Cerebellar cortex (tissue), 1 donor: ENCODE data around the gene UMAD1.

ENCODE experiments used
- DNase-seq: peaks from one replicate; pipeline ENCODE4 v3.0.0-alpha.2; 2015; ENCODE audit warnings: low spot score

The UMAD1 gene

DNA sequence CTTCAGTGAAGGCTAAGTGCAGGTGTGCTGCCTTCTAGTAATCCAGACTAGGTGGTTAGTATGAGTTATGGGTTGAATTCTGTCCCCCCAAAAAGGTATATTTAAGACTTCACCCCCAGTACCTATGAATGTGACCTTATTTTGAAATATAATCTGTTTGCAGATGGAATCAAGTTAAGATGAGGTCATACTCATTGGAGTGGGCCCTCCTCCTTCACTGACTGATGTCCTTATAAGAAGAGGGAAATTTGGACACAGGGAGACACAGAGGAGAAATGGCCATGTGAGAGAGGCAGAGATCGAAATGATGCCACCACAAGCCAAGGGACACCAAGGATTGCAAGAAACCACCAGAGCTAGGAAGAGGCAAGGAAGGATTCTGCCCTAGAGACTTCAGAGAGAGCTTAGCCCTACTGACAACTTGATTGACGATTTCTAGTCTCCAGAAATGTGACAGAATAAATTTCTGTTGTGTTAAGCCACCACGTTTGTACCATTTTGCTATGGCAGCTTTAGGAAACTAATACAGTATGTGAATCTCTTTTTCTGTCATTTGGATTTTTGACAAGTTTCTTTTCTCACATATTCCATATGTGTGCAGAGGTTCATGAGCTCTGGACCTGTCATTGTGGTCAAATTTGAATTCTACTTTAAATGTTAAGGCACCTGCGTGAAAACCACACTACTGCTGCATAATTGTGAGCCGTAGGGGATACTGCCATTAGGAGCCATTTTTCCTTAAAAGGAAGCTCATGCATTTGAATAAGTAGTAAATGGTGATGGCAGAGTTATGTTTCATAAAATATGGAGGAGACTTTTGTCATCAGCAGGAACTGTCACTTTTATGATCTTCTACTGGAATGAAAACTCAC is 80.4 kb downstream of the UMAD1 start:
- DNase-seq: no peak

DNA sequence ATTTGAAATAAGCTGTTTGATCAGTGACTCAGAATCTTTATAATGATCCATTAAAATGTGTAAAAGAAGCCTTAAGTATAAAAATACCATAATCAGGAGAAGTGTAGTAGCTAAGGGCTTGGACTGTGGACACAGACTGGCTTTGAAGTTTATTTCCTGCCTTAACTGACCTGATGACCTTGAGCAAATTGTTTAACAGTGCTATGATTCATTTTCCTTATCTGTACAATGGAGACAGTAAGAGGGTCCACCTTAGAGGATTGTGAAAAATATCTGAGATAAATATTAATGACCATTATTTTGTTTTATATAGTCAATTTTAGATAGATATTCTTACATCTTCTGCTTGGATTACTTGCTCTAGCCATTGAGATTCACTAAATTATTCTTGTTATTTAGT is 91.2 kb downstream of the UMAD1 start:
- no peak for DNase-seq

DNA sequence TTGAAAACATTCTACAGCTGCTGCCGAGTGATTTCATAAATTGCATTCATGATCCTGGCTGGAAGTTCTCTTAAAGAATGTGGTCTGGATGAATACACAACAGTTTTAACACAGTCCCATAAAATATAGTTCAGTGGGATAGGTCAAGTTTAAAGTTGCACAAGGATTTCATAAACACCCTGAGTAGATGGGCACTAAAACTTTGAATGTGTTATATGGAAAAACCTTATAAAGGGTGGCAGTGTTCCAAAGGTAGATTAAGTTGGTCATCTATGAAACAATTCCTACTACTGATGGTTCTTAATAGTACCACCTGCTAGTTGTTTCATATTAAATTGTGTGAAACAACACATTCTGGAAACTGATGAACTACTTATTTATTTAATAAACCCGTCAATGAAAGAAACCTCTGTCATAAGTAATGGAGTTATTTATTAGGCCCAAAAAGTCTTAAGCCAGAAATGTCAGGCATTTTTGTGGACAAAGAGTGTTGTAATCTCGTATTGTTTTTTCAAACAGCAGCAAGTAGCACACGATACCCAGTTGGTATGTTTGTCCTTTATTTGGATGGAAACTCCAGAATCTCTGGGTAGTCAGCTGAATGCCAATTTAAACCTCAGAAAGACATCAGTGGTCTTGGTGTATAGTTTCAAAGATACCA is 92.2 kb downstream of the UMAD1 start:
- DNase-seq: peak; percentile 17

DNA sequence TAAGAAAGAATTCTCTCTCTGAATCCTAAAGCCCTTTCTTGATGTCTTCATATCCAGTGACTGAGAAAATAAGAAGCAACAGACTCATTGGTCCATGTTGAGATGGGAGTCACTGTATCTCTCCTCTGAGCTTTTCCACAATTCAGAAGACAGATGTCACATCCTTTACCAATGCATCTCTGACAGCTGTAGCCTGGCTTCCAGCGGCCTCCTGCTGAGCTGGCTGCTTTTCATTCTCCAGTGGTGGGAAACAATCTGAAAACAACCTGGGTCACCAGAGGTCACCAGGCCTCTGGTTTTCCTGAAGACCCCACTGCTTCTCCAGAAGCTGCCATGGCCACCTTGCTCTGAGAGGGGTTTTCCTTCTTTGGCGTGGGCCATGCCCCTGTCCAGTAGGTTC is 96.1 kb downstream of the UMAD1 start:
- no peak for DNase-seq

DNA sequence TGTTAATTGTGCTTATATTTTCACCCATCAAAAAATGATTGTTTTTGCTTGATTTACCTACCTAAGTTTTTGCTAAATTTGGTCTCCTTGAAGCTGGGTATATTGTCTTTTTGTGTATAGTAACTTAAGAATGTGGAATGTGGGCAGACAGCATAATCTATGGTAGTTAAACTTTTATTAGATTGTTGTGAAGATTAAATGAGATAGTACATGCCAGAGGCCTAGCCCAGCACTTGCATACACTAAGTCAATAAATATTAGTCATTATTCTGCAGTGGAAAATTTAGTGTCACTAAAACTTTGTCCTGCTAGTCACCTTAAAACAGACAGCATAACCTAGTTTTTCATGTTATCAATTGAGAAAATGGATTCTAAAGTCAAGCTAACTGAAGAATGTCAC is 97.1 kb downstream of the UMAD1 start:
- DNase-seq: no peak

DNA sequence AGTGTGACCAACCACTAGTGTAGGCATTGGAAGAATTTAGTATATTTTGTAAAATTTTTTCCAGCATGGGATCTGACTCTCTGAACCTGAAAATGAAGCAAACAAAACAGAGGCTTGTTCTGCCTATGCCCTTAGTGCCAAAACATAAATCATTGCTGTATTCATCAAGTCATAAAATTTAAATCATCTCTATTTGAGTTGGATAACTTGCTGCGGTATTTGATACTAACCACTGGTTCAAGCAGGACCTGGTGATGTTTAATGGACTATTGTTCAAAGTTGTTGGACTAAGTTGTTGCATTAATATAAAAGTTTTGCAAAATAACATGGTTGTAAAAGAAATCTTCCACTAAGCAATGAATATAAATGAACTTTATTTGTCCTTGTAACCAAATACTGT is 97.6 kb downstream of the UMAD1 start:
- DNase-seq: no peak

DNA sequence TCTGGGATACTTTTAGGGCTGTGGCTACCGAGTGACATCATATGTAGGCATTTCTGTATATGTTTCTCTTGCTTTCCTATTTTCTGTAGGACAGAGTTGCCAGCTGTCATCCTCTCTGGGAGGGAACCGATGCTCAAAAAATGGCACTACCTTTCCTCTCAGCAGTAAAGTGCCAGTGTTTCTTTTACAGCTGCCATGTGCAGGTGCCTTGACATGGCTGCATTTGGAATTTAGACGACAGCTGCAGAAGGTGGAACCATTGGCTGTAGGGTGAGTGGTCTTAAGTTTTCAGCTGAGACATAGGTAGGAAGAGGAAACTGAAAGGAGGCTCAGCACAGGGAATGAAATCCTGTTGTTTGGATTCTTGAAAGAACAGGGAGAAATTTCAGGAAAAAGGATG is 98.1 kb downstream of the UMAD1 start:
- no peak for DNase-seq

DNA sequence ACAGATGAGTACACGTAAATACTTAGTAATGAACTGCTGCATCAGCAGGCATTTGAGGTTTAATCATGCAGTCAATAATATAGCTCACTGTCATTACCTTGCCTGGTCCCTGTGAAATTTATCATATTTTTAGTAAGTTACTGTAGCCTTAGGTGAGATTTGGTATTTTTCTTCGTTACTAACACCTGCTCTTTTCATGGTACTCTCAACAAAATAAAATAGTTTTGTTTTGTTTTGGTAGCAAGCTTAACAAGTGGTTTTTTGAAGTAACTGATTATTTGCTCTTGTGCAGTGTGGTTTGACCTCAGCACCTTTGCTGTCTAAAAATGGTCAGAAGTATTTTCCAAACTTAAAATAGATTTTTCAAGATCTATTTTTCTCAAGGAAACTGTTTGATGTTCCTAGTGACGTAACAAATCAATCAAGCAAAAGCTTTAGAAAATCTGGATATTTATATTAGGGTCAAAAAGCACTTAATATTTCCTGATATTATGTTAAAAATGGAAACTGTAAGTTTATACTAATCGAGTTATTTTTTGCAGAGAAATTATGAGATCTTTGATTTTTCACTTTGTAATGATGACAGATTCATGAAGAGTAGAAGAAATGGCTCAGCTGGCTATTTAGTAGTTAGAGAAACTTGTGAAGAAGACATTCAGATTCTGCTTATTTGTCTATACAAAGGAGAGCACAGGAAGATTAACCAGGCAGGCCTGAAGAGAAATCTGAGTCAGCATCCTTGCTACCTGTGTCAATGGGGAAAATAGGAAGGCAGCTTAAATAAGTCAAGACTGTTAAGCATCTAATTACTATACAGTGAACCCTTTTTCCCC is 98.9 kb downstream of the UMAD1 start:
- DNase-seq: no peak

DNA sequence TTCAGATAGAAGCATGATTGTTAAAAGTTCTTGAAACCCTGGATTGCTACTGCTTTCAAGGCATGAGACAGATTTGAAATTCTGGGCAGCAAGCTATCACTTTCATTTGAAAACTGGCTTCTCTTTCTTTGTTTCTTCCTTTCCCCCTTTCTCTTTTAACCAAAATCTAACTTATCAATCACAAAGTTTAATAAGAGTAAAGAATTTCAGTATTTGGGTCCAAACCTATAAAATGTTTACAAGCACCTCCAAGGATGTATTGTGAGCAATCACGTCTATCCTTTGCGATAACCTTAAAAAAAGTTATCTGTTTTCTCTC is 99.4 kb downstream of the UMAD1 start:
- no peak for DNase-seq

DNA sequence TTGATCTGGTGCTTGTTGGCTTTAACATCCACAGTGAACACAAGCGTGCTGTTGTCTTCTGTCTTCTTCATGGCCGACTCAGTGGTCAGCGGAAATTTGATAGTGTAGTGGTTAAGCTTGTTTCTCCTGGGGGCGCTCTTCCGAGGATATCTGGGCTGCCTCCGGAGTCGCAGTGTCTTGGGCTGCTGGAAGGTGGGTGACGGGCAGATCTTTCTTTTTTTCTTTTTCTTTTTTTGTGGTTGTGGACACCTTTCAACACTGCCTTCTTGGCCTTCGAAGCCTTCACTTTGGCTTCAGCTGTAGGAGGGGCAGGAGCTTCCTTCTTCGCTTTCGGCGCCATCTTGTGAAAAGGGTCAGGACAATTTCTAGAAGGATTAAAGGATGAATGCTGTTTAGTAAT is 101.7 kb downstream of the UMAD1 start:
- no peak for DNase-seq

DNA sequence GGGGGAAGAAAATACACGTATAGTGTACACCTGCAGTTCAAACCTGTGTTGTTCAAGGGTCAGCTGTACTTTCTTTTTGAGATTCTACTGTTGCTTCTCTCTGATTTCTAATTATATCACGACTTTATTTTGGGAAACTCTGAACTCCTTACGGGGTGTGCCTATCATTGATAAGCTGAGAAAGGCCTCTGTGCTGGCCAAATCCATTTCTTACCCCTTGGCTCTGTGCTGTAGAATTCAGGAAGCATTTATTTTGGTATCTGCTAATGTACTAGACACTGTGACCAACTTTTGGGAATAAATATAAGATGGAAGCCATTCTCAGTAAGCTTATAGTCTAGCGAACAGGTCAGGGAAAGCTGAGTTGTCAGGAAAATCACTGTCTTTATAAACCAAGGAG is 104.7 kb downstream of the UMAD1 start:
- no peak for DNase-seq

DNA sequence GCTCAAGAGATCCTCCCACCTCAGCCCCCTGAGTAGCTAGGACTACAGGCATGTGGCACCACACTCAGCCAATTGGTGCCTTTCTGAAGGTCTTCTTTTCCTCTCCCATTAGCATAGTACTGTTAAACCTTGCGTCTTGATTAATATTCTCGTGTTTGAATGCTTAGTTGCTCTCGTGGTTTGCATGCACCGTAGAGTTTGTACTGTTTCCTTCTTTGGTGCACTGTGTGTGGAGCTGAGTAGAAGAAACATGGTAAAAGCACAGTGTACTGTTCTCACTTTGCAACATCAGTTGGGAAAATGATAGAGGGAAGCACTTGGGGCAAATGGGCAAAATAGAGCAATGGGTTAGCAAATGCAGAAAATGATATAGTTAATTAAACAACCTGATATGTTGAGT is 105.4 kb downstream of the UMAD1 start:
- no peak for DNase-seq

DNA sequence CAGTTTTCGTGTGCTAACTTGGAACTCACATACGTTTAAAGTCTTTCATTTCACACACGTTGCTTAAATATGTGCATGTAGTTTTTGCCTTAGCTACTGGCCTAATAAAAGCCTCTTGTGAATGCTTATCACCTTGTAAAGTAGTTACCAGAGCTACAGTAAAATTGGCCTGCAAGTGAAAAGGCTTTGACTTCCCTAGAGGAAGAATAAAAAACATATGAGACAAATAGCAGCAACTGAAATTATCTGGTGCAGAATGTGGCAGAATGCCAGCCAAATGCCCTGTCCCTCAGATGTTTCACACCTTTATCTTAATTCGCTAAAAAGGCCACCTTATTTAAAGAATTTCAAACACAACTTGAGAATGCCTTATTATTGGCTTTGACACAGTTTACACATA is 105.9 kb downstream of the UMAD1 start:
- peak; percentile 32 for DNase-seq

DNA sequence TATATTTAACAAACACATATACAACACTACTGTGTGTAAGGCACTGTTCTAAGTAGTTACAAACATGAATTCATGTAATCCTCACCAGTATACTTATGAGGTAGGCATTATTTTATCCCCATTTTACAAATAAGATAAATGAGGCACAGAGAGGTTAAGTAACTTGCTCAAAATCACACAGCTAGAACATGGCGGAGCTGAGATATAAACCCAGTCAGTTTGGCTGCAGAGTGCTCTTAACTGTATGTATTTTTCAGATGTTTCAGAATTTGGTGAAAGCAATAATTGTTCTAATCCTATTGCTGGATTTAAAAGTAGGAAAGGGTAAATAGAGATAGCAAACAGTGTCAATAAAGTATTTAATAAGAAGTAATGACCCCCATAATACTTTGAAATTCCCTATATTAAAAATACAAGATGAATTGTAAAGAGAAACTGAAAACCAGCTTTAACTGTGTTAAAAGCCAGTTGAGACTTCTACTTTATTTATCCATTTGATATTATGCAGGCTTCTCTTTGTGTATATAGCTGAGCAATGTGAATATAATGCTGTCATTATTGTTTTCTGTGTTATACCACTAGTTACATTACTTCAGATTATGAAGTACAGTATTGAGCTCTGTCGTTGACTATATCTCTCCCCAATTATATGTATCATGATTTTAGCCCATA is 110.2 kb downstream of the UMAD1 start:
- DNase-seq: no peak

DNA sequence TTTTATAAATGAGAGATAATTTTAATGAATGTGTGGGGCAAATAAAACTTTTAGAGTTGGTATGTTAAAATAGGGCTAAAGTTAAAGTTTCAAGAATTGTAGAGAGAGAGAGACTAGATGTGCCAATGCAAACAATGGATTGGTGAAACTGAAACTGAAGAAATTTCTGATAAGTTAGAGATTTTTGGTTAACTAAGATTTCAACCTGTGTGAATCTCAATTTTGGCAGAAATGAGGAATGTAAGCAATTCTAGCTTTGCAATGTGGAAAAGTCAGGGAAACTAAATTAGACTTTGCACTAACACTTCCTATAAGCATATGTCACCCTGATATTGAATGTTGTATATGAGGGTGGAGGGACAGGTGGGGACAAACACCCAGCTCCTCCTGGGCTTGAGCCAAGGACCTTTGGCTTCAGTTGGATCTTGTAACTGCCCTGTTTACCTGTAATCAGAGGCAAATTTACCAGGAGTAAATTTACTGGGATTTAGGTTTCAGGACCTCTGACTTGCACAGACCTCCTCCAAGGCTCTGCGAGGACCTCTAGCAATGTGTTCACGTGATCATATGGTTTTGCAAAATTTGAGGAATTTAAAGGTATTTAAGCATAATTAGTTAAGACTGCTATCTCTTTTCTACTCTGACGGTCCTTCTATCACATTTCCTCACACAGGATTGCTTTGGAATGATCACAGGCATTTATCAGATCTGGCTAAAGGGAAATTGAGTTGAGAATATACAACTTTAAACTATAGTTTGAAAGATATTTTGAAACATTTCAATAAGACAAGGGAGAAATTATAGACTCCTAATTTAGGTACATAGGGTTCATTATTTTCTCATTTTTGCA is 110.9 kb downstream of the UMAD1 start:
- DNase-seq: no peak

DNA sequence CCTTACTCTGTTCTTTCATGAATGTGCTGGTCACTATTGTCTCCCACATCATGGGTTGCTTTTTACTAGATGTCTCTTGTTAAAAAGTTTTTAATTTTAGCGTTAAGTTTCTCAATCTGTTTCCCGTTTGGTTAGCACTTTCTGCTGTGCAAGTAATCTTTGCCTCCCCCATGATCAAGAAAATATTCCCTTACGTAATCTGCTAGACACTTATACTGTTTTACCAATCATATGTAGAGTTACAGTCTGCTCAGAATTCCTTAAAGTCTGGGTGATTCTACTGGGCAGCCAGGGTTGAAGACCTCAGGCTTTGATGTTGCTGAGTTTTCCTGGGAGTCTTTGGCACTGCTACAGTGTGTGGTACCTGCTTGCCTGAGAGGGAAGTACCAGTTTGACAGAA is 116.0 kb downstream of the UMAD1 start:
- DNase-seq: no peak

DNA sequence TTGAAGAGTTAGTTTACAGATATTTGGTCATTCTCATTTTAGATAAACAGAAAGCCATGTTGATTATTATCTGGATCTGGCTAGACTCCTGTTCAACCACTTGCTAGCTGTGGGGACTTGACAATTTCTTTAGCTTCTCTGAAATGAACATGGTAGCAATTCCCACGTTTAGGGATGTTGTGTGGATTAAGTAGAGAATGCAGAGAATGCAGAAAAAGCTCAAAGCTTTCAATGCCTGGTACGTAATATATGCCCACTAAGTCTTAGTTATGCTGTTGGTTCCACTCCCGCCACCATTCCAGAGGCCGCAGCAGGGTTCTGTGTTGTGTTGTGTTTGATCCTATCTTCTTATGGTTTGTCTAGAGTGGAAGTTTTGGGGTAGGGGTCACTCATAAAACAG is 117.0 kb downstream of the UMAD1 start:
- no peak for DNase-seq

DNA sequence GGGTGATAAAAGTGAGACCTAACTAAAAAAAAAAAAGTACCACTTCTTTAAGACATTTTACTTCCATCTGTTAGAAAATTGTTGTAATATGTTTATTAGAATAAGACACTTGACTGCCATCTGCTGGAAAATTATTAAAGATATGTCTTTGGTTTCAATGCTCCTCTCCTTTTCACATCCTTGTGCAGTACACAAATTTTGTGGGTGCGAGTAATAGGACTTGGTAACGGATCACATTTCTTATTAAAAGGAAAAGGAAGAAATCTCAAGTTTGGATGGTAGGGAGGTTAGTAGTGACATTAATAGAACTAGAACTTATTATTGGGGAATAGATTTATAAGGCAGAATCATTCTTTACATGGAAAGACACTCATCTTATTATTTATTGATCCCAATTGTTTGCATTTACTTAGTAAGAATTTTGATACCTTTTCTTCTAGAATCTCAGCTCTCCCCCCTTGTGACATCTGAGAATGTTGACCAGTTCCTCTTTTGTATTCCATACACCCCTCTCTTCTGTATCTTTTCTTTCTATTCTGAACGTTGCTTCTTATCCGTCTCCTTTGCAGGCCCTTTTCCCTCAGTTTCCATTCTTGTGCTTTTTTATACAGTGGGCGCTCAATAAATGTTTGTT is 120.9 kb downstream of the UMAD1 start:
- peak; percentile 23 for DNase-seq

DNA sequence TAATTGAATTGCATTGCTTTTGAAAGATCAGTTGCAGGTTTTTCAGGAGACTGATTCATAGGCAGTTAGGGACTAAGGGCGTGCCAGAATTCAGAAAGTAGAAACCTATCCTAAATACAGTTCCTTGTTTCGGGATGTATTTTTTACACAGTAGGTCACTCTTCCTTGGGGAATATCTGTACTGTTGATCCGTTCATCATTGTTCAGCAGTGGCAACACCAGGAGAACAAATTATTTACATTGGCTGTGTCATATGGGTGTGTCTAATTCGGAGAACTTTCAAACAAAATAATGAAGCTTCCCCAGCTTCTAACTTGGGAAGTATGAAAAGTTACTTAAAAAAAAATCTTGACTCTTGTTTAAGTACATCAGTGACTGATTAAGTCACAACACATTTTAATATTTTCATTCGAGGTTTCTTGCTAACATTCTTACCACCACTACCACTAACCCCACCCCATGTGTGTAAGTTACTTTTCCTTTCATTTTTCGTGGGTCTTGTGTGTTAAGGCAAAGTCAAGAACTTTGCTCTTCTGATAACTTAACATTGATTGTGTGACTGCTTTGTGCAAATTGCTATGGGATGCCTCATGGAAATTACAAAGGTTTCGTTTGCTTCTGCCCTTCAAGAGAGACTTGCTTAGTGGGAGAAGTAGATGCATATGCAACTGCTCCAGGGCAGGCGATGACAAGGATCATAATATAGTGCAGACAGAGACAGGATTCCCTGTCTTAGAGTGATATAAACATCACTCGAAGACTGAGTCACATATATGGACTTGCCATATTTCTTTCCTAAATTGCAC is 121.6 kb downstream of the UMAD1 start:
- DNase-seq: no peak
